WTC11 (cell line): ENCODE measurements around the gene DGKH.

ENCODE experiments used
- SP1 ChIP-seq: sonication (generic); formaldehyde crosslinking; conservative IDR thresholded peaks from 2 replicates; pipeline ENCODE4 v1.8.1; 2022; ENCODE audit warnings: missing genetic modification reagents
- TF ChIP-seq, protein P1 (sequence below): fragments of 200-600 bp; IDR thresholded peaks from 2 replicates; pipeline ENCODE4 v1.8.0; 2022; ENCODE audit warnings: antibody characterized with exemption

DNA sequence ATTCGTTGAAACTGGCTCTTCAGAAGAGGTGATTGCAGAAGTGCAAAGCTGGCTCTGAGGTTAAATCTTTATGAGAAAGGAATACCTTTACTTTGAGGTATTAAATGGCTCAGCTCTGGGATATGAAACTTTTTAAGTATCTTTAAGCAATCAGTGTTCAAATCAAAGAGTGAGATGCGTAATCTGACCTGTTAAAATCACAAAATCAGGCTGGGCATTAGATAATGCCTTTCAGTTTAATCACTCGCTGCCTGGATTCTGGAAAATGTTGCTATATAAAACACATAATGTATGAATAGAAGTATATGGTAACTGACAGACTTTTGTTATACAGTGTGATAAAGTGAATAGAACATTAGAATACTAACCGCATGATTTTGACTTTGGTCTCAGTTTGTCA, 2.0 kb upstream of the DGKH start:
- TF ChIP-seq, protein P1, sequence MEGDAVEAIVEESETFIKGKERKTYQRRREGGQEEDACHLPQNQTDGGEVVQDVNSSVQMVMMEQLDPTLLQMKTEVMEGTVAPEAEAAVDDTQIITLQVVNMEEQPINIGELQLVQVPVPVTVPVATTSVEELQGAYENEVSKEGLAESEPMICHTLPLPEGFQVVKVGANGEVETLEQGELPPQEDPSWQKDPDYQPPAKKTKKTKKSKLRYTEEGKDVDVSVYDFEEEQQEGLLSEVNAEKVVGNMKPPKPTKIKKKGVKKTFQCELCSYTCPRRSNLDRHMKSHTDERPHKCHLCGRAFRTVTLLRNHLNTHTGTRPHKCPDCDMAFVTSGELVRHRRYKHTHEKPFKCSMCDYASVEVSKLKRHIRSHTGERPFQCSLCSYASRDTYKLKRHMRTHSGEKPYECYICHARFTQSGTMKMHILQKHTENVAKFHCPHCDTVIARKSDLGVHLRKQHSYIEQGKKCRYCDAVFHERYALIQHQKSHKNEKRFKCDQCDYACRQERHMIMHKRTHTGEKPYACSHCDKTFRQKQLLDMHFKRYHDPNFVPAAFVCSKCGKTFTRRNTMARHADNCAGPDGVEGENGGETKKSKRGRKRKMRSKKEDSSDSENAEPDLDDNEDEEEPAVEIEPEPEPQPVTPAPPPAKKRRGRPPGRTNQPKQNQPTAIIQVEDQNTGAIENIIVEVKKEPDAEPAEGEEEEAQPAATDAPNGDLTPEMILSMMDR: no peak
- no peak for TF ChIP-seq SP1 (CRISPR knock-in tag)
